ENCODE data around the gene HOXB4. TPM values are rescaled to one million over a fixed set of nuclear protein-coding genes. Genes with fewer than 3 reads are reported as not detected.

The HOXB4 gene
- total RNA-seq, 1 experiment from 2014 or later = 0.45 TPM

DNA sequence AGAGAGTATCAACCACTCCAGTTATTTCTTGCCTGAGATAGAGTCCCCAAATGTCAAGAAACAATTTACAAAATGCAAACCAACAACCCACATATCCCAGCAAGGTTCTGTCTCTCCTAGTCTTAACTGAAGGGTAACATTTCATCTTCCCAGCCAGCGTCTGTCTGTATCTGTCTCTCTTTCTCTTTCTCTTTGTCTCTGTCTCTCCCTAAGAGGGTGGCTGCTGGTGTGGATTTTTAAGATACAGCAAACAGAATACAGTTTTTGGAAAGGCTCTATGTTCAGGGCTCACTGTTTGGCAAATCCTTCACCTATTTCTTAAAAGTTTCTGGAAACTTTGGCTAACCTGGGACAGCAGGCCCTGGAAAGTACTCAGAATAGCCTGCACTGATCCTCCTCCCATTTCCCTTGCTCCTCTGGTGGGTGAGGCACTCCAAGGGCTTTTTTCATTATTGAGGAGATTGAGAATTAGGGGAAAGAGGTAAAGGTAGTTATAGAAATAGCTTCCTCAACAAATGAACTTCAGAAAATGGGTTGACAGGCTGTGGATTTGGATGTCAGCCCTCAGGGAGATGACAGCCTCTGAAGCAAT, 6.2 kb downstream of the HOXB4 start:
- no peak for DNase-seq (ENCODE audit: low spot score)

DNA sequence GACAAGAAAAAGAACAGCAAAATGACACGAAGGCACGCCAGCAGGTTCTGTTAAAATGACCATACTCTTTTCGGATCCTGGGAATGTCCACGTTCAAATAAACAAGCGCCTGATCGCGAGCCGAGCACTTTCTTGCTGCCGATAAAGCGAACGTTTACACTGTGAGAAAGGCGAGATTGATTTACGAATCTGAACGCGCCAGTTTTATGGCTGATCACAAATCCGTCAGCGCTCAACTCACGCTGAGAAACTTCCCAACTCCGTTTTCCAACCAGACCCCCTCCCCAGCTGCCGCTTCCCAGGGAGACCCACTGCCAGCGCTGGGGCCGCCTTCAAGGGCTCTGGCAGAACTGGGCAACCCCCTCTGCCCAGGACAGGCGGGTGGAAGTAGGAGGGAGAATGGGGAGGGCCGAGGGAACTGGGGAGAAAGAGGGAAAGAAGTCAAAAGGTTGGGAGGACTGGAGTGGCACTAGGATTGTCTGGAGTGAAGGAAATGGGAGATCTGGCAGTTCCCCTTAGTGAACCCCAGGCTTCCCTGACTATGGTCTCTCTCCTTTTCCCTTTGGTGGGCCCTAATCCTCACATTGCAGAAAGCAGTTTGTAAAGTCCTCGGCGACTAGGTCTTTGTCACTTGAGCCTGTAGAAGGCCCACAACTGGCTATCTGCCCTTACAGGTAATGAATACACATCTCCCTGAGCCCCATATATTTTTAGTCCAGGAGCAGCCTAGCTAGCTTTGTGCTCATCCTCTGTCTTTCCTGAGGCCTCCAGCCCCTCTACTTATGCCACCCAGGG, 6.9 kb downstream of the HOXB4 start:
- no peak for DNase-seq (ENCODE audit: low spot score)

DNA sequence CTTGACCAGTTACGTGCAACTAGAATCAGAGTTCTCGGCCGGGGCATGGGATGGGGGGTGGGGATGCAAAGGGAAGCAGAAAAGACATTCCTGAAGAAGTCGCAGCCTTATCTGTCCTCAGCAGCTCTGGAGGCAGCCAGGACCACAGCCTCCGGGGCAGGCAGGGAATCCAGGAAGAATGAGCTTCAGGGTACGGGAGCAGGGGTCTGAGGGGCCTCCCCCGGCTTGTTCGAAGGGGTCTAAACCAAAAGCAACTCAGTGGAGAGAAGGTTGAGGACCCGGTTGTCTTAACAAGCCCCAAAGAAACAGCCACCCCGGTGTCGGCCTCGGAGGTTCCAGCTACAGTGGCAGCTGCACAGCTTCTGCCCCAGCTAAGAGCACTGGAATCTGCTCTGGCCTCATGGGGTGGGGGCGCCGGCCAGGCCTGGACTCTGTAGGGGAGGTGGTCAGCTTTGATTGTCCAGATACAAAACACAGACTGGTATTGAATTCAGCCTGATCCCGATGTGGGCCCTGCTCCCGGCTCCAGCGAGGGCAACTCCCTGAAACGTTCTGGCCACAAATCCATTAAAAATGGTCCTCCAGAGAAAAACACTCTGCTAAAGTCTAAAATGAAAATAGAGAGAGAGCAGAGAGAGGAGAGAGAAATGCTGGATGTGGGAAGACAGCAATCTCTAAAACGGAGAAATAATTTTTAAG, 7.7 kb downstream of the HOXB4 start:
- DNase-seq (ENCODE audit: low spot score) = no peak

DNA sequence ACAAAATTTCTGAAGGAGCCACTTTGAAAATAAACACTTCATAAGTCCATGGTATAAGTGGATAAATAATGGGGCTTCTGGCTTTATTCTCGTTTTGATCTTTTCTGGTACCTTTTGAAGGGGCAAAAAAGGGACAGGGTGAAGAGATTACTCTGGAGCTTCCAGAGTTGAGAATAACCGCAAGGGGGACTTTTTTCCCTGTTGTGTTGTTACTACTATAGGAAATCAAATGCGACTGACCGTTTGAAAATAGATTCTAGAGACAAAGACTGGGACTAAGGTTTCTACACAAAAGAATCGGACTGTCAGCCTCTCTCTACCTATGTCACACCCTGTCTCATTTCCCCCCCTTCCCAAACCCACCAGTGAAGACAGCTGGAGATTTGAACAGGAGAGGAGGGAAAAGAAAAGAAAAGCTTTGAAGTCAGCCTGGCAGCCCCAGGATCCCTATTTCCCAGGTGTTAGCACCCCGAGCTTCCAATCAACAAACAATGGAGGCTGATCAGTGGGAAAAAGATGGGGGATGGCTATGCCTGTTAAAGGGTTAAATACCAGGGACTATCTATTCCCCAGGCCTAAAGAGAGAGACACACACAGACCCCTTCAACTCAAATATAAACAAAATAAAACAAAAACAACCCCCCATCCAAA, 8.4 kb downstream of the HOXB4 start:
- no peak for DNase-seq (ENCODE audit: low spot score)

DNA sequence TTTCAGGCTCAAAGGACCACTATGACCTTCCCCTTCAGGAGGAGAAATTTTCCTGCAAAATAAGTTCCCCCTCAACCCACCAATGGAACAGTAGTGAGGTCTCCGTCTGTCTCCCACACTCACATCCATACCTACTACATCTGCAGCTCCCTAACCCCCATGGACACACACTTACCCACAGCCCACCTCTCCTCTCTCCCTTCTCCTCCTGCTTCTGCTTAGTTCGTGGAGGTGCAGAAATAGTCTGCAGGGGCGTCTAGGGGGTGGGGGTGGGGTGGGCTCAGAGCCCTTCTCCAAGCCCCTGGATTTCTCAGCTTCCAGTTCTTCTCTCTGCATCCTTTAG, 8.9 kb downstream of the HOXB4 start:
- no peak for DNase-seq (ENCODE audit: low spot score)

DNA sequence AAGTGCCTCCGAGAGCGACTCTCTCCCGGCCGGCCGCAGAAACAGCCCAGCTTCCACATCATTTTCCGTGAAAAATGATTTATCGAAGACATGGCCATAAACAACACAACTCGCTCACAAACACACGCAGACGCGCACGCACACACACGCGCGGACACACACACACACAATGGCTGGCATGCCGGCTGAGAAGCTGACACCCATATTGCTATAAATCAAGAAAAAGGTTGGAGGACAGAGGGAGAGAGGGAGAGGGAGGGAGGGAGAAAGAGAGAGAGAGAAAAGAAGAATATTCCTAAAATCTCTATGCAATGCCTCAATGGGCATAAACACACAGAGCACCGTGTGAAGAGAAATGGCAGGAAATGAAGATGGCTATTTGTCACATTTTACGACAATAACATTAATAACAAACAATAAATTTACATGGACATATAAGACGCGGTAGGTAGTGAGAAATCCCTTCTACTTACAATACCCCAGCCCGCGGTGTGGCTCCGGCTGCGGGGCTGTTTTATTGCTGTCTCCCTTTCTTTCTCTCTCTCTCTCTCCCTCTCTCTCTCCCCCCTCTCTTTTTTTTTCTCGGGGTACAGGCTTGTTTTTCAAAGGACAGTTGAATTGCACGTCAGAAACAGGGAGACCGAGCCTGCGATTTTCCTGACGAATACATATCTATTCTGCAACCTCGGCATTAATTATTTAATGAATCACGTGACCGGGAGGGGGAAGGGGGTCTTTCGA, 9.5 kb downstream of the HOXB4 start:
- DNase-seq (ENCODE audit: low spot score) = no peak

DNA sequence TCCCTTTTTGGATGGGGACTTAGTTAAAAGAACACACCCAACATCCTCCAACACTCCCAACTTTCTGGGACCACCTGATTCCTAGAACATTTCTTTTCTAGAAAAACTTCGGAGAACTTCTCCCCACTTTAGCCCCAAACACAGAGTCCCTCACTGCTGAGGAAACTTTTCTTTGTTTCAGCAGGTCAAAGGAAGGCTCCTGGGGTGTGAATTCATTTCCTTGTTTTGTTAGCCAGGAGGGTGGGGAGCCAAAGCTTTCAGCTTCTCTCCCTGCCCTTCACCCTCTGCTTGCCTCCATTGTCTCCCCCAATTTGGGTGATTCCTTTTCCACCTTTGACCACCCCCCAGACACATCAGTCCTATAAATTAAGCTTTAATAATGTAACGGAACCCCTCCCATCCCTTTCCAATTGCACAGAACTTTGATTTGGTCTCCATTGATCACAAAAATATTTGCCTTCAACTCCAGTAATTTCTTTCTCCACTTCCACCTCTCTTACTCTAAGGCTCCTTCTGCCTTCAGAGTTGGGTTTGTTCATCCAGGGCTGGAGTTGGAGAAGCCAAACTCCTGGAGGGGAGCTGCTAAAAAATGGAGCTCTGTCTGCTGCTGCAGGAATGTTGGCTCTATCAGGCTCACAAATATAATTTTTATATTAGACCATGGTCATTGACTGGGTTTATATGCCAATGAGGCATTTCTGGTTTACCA, 10.3 kb downstream of the HOXB4 start:
- no peak for DNase-seq (ENCODE audit: low spot score)

DNA sequence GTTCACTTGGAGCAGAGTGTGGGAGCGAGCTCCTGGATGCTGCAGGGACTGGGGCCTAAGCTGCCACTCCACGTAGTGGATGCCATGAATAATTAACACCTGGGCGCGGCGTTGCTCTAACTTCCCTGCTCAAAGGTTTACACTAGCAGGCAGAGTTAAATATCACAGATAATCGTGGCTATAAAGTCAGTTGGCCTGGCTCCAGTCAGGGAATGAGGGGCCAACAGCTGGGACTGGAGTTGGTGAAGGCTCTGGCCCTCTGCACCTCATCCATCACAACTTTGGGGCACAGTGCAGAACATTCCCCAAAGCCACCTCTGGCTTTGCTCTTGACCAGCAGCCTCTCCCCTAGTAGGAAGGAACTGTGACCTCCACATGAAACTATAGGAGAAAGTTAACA, 10.9 kb downstream of the HOXB4 start:
- DNase-seq (ENCODE audit: low spot score) = no peak

DNA sequence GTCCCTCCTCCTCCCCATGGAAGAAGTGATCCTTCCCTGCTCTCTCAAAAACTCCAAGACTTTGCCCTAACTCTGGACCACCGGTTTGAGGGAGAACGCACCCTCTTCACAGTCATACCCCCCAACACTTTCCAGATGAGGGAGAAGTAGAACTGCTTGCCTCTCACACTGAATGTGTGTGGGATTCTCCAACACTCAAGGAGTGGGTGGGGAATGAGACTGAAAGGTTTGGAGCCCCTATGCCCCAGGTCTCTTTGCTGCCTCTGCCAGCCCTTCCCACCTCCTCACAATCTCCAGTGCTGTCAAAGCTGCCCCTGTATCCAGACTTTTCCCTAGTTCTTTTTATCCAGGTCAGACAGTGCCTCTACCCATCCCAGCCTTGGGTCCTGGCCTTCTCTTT, 11.4 kb downstream of the HOXB4 start:
- DNase-seq (ENCODE audit: low spot score) = no peak

DNA sequence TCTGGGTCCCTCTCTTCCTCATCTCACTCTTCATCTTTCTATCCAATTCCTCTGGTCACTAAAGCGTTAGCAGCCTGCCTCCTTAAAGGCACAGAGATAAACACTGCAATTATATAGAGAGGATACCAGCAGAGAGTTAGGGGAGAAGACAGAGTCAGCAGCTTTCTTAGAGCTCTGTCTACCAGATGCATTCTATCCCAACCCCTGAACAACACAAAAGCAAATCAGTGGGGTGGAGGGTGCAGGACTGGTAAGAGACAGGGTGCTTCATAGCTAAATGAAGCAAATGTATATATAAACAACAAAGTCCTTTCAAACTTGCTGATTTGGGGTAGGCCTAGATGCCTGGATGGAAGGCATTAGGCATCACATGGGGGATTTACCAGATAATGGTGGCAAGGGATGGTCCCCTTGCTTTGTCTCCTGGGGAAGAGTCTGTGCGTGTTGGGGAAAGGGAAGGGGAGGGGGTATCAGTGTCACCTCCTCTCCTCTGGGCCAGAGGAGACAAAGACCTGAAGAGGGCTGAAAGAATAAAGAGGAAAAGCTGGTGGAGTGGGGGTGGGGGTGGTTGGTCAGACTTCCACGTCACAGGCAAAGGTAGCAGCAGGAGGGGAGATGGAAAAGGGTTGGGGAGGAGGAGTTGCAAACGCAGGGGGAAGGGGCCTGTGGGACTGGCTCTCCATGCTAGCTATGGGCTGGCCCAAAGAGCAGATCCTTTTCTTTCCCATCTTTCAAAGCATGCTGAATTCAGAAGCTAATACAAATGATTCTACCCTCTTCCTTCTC, 12.0 kb downstream of the HOXB4 start:
- DNase-seq (ENCODE audit: low spot score) = no peak

DNA sequence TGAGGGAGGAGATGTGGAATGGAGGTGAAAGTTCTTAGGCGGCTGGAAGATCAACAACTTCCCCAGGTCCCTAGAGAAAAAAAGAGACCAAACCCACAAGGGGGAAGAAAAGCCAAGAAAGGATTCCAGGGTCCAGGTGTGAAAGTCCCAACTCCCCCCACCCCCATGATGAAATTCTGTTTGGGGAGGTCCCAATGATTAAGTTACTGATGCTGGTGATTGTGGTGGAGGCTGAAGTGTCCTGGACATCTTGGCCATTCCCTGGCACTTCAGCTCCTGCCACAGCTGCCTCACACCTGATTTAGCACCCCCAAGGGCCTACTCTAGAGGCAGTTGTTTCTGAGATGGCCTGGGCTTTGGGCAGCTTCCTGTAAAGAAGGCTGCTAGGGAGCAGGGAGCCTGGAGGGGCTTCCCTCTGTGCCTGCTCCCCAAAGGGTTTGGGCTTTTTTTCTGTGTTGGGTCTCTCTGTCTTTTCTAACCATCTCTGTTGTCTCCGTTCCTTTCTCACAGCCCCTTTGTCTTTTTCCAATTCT, 13.1 kb downstream of the HOXB4 start:
- DNase-seq (ENCODE audit: low spot score) = no peak

DNA sequence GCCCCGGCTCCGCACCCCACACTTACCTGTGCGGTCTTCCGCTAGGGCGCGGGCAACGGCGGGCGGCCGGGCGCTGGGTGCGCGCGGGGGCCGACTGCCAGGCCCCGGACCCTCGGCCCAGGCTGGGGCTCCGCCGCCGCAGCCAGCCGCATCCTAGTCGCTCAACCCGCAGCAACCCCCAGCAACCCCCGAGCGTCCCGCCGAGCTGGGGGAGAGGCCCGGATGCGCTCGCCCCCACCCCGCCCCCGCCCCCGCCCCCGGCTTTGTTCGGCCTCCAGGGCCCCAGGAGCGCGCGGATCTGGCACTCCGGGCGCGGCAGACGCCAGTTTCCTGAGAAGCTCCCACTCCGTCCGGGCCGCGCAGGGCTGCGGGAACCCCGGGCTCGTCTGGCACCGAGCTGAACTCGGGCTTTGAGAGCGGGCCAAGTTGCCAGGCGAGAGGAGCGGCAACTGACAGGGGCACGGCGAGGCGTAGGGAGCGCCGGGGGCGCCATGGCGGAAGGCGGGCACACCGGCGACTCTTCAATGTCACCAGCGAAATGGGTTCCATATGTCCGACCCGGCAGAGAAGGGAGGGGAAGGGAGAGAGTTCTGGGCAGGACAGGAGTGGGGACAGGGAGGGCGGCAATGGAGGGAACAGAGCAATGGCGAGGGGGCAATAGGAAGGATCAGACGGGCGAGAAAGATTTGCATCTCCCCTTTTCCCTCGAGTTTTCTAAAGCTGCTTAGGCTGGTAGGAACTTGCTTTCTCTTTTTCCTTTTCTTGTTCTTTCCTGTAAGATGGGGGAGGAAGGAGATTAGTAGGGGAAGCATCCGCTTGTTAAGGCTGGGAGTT, 13.7 kb downstream of the HOXB4 start:
- DNase-seq (ENCODE audit: low spot score) = no peak

DNA sequence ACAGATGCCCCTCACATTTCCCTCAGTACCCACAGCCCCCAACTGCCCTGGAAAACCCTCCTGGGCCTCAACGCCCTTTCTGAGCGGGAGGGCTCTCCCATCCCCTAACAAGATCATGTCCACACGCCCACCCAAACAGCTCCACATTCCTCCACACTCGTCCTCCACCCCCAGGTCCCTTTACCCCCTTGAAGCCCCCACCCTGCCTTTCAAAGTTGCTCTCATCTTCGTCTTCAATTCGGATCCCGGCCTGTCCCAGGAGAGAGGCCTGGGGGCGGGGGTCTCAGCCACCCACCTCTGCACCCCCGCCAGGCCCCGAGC, 14.3 kb downstream of the HOXB4 start:
- DNase-seq (ENCODE audit: low spot score) = no peak

DNA sequence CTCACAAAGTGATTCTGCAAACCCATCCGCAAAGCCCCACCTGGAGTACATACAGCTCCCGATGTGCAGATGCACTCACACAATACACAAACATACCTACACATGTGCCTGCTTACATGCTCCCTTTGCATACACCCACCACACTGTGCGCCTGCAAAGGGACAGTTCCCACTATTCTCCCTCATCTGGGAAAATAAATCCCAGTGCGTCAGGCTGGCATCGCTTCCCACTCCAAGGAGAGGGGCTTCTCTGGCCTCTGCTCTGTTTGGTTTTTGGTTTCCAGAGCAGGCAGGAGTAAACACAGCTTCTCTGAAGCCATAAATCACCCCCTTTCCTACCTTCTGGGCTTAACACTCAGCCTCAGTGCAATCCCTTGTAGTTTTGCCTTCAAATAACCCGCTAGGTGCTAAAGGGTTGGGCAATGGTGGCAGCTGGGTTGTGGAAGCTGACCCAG, 14.7 kb downstream of the HOXB4 start:
- no peak for DNase-seq (ENCODE audit: low spot score)

DNA sequence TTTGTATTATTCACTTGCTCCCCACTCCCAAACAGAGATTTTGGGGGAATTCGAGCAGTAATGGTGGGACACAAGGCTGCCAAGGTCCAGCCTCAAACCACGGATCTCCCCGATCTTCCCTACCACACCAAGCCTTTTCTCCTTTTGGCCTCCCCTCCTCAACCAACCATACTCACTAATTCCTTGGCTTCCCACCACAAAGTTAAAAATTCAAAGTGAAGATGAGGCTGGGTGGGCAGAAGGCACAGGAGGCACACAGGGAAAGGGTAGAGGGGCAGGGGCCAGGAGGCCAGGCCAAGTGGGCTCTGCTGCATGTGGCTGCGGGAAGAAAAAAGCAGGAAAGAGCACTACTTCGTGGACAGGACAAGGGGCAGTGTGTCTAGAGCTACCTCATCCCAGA, 15.2 kb downstream of the HOXB4 start:
- DNase-seq (ENCODE audit: low spot score) = no peak

DNA sequence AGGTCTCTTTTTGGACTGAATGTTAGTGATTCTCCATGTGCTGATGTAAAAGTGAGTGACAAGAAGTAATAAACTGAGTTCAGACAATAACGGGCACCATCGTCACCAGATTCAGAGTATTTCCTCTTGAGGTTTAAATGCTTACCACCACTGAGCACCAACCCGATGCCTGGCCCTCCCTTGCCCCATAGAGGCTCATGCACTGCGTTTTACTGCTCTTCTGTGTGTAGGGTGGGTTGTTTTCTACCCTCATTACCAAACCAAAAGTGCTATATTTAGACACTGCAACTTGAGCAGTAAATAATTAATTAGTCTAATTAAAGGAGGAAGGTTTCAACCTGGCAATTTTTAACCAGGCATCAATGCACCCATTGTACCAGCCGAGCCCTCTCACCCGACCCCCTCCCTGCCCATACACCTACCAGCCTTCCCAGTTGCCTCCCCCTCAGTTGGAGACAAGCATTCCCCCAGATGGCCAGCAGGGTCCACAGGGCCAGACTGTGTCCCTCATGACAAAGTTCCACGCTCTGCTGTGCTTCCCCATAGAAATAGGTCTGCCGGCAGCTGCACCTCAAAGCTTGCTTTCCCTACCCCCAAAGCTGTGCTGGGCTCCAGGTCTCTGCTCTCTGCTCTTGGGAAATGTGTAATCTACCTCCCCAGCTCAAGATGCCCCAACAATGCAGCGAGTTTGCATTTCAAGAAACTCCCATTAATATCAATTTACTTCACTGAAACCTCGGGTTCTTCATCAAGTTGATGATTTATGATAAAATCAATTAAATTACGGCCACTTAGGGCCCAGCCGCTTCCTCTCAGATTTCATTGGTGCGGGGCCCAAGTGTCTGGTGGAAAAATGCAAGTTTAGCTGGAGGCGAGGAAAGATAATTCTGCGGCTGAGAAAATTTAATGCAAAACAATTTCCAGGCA, 16.0 kb downstream of the HOXB4 start:
- no peak for DNase-seq (ENCODE audit: low spot score)

DNA sequence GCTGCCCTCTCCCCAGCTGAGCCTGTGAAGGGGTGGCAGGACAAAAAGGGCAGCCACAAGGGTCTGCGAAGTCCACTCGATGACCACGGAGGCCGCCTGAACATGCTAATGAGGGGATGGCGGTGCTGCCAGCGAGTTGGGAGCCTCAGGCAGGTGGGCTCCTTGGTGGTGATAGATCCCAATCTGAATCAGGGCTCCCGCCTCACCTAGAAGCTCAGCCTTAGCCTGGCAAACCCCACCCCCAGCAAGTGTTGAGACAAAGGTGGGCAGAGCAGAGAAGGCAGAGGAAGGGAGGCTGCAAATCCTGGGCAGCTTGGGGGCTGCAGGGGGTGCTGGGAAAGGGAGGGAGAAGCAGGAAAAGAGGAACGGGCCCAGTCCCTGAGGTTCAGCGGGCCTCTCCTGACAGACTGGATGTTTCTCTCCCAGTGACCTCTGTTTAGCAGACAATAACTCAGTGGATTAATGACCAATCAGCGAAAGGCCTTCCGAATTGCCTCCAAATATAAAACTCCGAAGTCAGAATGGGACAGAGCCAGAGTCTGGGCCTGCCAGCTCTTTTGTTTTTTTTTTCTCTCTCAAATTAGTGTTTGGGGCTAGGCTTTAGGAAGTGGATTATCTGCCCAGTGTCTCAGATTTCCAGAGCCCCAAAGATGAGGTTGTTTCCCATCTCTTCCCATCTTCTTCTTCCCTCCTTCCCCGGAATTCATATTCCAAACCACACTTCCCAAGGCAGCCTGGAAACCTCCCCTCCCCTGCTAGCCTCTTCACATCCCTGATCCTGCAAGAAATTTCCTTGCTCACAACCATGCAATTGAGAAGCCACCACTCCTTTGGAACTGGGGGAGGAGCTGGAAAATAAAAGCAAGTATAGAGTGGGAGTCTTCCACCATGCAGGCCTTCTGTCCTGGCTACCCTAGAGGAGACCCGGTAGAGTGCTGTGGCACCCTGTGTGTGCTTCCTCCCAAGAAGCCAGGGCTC, 18.0 kb downstream of the HOXB4 start:
- no peak for DNase-seq (ENCODE audit: low spot score)

All from H4 (cell line).